Raji (cell line): Measurements from ENCODE around the gene CXCL12.

Source experiments
- POLR2A ChIP-seq: IDR thresholded peaks from 2 replicates; pipeline ENCODE4 v1.6.1; 2011; ENCODE audit warnings: low read depth, low read length, control low read depth; ENCODE audit not compliant: insufficient read depth

The CXCL12 gene

DNA sequence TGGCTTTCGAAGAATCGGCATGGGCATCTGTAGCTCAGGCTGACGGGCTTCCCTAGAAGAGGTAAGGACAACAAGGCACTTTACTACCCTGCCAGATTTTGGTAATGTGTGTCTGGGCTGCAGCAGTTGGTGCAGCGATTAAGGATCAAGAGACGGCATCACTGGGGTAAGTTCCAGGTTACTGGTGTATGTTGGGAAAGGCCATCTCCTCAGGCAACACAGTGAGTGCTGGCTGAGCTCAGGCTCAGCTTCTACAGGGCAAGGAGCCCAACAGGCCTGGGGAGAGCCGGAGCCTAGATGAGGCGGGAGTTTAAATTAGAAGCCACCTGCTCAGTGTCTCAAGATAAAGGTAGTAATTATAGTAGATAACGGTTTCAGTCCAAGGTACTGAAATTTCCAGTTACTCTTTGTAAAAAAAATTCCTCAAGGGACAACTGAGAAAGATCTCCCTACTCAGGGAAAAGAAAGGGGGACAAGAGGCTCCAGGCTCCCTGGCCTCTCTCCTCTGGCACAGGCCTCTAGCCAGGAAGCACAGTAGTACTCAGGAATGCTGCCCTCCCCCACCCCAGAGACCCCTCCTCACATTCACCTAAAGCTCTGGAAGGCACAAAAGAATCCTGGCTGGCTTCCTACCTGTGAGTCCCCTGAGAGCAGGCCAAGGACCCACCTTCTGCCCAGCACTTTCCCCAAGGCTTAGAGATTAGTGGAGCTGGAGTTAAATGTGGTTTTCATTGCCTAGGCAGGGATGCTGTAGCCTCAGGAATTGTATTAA lies 3.9 kb downstream of the CXCL12 start:
- TF ChIP-seq POLR2A = no peak

DNA sequence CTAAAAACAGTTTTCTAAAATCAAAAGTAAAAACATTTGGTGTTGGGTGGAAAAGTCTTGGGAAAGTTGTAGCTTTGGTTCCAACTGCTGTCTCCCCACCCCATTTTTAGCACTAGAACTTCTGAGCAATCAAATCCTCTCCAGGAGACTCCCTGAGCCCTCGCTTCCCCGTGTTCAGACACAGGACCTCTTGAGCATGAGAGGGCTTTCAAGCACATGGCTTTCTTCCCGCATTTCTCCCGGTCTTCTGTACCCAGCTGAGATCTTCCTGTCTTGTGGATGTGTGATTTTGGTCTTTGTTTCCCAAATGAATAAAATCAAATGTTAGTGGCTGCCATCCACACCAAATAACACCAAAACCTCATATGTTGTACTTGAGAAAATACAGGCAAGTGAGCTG lies 5.0 kb downstream of the CXCL12 start:
- no peak for TF ChIP-seq POLR2A

DNA sequence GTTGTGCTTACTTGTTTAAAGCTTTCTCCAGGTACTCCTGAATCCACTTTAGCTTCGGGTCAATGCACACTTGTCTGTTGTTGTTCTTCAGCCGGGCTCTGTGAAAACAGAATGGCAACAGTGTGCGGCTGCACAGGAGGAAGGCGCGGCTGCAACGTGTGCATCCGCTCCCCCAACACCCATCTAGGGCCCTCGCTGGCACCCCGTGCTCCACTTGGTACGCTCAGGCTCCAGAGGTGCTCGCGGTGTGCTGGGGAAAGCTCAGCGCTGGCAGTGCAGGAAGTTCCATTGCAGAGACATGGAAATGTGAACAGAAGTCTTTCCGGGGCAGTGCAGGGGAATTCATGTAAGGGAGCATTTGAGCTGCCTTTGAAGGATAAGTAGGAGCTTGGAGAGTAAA lies 6.3 kb downstream of the CXCL12 start:
- TF ChIP-seq POLR2A = no peak

DNA sequence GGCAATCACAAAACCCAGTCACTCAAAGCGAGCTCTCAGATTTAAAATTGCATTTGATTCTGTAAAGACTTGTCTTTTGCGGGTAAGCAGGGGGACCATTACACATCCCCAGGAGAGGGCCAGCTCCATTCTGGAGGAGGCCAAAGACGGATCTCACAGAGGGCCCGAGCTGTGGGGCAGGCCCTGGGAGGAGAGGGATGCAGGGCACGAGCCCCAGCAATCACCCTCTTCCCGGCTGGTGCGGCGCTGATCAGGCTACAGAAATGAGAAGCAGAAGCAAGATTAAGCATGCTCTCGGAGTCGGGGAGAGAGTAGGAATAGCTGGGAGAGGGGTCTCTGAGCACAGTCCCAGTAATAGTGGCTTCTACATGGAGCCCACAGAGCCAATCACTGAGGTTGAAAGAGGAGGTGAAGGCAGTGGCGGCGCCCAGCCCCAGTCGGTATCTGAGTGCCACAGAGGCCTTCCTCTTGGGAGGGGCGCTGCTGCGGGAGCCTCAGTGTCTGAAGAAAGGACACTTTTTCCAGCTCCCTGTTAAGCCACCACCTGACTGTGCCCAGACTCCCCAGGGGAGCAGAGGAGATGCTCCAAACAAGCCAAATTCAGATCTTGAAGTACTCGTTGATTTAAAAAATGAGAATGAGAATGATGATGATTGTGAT lies 7.1 kb downstream of the CXCL12 start:
- no peak for TF ChIP-seq POLR2A

DNA sequence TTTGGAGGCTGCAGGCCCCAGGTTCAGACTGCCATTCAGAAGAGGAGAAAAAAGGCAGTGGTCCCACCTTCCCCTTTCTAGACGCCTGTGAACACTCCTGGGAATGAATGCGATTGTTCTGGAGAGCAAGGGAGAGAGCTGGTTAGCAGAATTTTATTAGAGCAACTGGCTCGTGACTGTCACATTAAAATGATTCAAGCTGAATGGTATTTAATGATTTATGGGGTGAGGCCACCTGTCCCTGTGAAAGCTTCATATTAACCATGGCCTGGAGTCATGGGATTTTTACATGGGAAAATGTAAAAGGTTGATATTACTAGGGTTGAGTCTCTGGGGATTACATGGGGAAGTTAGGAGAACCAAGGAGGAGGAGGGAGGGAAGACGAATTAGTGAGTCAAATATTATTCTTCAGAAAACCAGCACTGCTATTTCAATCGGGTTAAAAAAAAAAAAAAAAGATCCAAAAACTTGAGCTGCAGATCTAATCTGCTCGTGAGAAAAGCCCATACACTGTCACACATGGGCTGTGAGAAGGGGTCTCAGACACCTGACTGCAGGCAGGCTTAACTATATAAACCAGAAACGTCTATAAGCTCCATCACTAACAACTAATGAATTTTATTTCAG lies 8.3 kb downstream of the CXCL12 start:
- TF ChIP-seq POLR2A = no peak

DNA sequence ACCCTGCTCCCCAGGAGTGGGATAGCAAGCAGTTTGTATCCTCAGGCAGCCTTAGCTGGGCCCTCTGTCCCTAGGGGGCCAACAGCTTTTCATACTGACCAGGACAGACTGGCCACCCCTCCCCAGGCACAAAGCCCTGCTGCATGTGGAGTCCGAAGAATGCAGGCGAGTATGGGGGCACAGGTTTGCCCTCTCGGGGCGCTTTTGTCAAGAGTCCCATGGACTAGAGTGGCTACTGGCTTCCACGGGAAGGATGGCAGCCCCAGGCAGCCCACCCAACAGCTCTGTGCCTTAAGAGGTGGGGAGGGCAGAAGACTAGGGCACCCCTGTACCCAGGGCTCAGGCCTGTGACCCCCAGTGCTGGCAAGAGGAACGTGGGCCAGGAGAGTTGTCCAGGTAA lies 10.7 kb downstream of the CXCL12 start:
- TF ChIP-seq POLR2A = no peak

DNA sequence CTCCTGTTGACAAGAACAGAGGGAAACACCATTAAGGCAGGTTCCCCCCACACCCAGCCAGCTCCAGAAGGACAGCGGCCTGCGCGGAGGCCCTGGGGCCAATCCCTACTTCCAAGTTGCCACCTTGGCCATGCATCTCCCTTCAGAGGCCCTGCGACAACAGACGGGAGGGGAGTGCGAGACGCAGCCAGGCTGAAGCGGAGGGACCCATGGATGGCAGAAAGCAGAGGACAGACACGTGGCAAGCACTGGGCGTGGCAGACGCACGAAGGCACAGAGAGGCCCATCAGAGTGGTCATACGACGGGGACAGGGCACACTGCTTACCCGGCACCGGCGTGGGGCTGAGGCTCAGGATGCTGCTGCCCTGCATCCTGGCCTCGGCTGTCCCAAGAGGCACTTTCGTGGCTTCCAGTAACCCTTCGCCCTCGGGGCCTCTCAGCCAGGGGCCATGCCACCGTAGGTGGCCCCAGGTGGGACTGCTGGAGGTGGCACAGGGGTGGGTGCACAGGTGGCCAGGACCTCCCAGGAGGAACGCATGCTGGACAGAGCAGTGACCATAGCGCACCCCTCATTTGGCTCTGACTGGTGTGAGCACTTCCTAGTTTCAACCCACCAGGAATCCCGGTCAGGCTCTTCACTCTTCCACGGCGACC lies 11.4 kb downstream of the CXCL12 start:
- TF ChIP-seq POLR2A = no peak

DNA sequence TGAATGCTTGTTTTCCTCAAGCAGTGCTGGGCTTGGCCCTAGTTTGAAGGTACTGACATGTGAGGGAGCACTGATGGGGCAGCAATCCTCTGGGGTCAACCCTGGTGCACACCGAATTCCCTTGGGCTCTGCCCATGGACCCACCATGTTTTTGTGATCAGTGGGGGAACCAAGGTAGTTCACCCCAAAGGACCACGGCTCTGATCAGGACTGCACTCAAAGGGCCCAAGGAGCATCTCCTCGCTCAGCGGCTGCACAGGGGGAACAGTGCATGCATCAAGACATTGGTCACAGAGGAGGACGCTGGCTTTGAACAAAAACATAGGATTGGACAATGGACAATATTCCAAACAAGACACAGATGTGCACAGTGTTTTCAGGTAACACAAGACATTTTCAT lies 12.7 kb downstream of the CXCL12 start:
- no peak for TF ChIP-seq POLR2A

DNA sequence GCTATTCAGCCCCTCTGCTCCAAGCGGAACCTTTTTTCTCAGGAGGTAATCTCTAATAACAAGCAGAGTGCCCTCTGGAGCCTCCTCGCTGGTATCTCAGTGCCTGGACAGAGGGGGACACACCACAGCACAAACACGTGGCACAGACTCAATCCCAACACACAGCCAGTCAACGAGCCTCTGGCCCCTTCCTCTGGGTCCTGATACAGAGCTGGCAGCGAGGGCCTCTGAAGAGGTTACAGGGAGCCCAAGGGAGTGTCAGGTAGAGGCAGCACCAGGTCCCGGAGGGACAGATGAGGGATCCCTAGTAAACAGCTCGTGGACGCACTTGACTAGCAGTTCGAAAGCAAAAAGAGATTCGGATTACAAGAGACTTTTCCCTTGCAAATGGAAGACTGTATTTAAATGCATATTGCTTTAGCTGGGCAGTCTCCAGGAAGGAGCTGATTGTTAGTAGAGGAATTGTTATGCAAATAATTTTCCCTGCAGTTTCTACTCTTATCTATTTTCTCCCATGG lies 14.1 kb downstream of the CXCL12 start:
- TF ChIP-seq POLR2A = no peak

DNA sequence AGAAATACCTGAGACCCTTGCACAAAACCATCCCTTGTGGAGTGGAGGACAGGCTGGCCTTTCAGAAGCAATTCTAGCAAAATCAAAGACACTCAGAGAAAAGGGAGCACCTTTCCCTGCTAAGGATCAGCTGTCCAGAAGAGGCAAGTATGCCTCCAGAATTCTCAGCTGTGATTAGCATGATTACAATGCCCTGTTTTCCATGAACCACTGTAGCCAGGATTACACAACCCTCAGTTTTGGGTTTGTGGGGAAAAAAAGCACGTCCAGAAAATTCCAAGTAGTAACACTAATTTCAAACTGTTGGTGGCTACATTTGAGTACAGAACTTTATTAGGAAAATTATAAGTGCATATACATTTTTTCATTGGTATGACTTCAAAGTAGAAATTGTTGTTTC lies 15.0 kb downstream of the CXCL12 start:
- no peak for TF ChIP-seq POLR2A

DNA sequence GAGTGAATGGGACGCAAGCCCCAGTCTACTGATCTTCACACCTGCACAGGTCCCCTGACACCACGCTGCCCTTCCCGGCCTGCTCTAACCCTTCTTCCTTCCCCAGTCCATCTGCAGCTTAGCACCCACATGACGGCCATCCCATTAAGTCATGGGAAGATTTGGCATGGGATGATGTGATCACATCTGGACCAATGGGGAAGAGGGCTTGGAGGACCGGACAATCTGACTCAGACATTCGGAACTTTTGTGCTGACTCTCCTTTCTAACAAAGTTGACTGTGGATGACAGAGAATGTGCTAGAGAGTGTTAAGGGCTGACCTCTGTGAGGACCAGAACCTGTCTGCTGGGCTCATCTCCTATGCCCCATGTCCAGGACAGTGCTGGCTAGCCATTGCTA lies 15.6 kb downstream of the CXCL12 start:
- no peak for TF ChIP-seq POLR2A

DNA sequence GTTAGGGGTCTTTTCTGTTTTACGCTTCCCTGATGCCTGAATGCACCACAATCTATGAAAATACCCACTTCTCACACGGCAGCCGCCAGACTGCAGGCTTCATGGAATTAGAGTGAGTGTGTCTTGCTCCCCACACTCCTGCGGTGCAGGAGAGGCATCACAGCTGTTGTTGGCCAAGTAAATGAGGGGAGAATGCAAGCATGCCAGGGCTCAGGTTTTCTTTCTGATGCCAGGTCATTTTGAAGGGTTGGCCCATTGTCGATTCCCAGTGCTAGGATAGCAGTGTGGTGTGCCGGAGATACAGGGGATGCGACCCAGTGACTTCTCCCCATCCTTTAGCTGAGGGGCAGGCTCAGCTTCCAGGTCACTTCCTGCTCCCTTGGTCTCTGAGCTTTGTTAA lies 16.3 kb downstream of the CXCL12 start:
- no peak for TF ChIP-seq POLR2A

DNA sequence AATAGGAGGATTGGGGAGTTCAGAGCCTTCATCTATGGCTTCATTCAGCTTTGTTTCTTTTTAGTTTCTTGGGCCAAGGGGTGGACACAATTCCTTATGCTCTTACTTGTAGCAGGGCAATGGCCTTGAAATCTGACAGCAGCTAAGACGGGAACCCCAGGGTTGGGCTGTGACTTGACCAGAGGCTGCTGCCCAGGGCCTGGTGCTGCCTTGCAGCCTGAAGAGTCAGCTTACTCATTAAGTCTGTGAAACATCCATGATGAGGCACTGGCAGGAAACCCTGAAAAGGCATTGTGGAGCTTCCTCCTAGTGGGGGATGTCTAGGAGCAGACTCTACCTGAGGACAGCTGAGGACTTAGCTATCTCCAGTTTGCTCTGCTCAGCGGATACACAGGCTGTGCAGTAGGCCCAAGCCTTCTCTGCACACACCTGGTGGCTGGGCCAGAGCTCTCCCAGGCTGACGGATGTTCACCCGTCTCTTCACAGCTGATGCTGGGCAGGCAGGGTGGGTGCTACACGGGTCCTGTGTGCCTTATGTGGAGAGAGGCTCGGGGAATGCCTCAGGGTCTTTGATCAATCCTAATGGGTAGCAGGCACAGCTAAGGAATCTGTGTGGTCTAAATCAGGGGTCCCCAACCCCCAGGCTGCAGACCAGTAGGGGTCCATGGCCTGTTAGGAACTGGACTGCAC lies 17.8 kb downstream of the CXCL12 start:
- no peak for TF ChIP-seq POLR2A

DNA sequence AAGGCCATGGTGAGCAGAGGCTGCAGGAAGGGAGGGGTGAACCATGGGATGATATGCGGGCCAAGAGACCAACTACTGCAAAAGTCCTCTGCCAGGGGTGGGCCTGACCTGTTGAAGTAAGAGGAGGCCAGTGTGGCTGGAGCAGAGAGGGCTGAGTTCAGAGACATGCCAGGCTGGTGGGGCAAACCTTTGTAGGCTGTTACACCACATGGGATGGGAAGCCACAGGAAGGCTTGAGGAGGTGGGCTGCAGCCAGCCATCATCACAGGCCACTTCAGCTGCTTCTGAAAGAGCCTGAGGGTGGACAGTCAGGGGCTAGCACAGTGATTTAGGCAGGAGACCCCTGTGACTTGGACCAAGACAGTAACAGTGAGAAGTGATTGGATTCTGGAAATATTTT lies 20.3 kb downstream of the CXCL12 start:
- no peak for TF ChIP-seq POLR2A

DNA sequence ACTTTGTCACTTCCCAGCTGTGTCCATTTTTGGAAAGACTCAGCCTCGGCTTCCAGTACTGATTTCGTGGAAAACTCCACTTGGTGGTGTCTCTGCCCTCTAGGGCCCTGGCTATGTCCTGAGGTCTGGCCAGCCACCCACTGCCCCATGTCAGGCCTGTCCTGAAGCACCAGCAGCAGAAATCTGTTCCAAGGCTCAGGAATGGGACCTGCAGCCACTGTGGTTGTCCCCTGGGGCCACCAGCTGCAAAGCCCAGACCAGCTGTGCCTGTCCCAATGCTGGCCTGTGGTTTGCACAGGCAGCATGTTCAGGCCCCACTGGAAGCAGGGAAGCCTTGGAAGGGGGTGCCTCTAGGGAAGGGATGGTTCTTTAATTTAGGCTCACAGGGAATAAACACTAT lies 21.2 kb downstream of the CXCL12 start:
- TF ChIP-seq POLR2A = no peak
